Glomerular endothelial cell (primary cell): ENCODE data around the gene PRKD3. TPM values are rescaled to one million over a fixed set of nuclear protein-coding genes. Genes with fewer than 3 reads are reported as not detected.
"Not testable (repeated sequence)": the region's sequence is repeated elsewhere in the genome, so short reads cannot be mapped to it uniquely, and the experiment has no call there.

Experiments
- DNase-seq: peaks from one replicate; pipeline ENCODE4 v3.0.0-alpha.2; 2011; ENCODE audit warnings: low read depth, low spot score; ENCODE audit errors: extremely low read depth
- total RNA-seq: library from RNA; depleted of rRNA; stranded (reverse); fragments of >200 nt; gene quantifications from 2 replicates; pipeline ENCODE4 v1.2.3, GENCODE V29; 2015

Gene PRKD3
- total RNA-seq, 1 donor from 2014 or later, result 42.6 TPM

- no peak for DNase-seq
Measured at GRCh38 chr2:37317746-37318145, 6.9 kb downstream of the PRKD3 start.

GRCh38 chr2:37316181-37316580 is 8.5 kb downstream of the PRKD3 start:
- DNase-seq, result no peak

GRCh38 chr2:37315364-37315763 is 9.3 kb downstream of the PRKD3 start:
- DNase-seq, result no peak

GRCh38 chr2:37307500-37307899 is 17.1 kb downstream of the PRKD3 start:
- DNase-seq, result no peak

- DNase-seq, result no peak
Measured at GRCh38 chr2:37306024-37306423, 18.6 kb downstream of the PRKD3 start.

- no peak for DNase-seq
Measured at GRCh38 chr2:37302701-37303252, 21.9 kb downstream of the PRKD3 start.

- no peak for DNase-seq
Measured at GRCh38 chr2:37301408-37301807, 23.2 kb downstream of the PRKD3 start.

- DNase-seq, result no peak
Measured at GRCh38 chr2:37300578-37300977, 24.1 kb downstream of the PRKD3 start.

GRCh38 chr2:37300146-37300545 is 24.5 kb downstream of the PRKD3 start:
- no peak for DNase-seq

- DNase-seq, result no peak
Measured at GRCh38 chr2:37297632-37298031, 27.0 kb downstream of the PRKD3 start.

- no peak for DNase-seq
Measured at GRCh38 chr2:37295469-37296073, 29.1 kb downstream of the PRKD3 start.

- not testable (repeated sequence) for DNase-seq
Measured at GRCh38 chr2:37294858-37295257, 29.8 kb downstream of the PRKD3 start.

- no peak for DNase-seq
Measured at GRCh38 chr2:37291680-37292079, 33.0 kb downstream of the PRKD3 start.

- DNase-seq, result no peak
Measured at GRCh38 chr2:37287966-37288365, 36.7 kb downstream of the PRKD3 start.

GRCh38 chr2:37284381-37284780 is 40.3 kb downstream of the PRKD3 start:
- DNase-seq, result no peak

- DNase-seq, result no peak
Measured at GRCh38 chr2:37283207-37283606, 41.4 kb downstream of the PRKD3 start.

GRCh38 chr2:37282746-37283145 is 41.9 kb downstream of the PRKD3 start:
- DNase-seq, result no peak

- no peak for DNase-seq
Measured at GRCh38 chr2:37281916-37282315, 42.7 kb downstream of the PRKD3 start.

GRCh38 chr2:37276291-37276690 is 48.3 kb downstream of the PRKD3 start:
- DNase-seq, result no peak
